Osteoblast (primary cell): Measurements from ENCODE around the gene ST8SIA1. TPM values are rescaled to one million over a fixed set of nuclear protein-coding genes. Genes with fewer than 3 reads are reported as not detected.

ENCODE experiments used
- DNase-seq: peaks from one replicate; pipeline ENCODE4 v3.0.0; 2011; ENCODE audit warnings: low spot score, mixed read lengths; ENCODE audit not compliant: insufficient read length; ENCODE audit errors: missing footprints
- H2AFZ ChIP-seq: 2 replicates; pipeline ENCODE4 v1.6.0; 2011; ENCODE audit warnings: mild to moderate bottlenecking, low read length
- H3K27ac ChIP-seq: 2 replicates; pipeline ENCODE4 v1.5.1; 2011; ENCODE audit warnings: mild to moderate bottlenecking, low read depth, low read length, moderate library complexity
- H3K27me3 ChIP-seq: 2 replicates; pipeline ENCODE4 v1.6.0; 2012; ENCODE audit warnings: mild to moderate bottlenecking, control low read depth, inconsistent platforms, low read length, moderate library complexity; ENCODE audit not compliant: insufficient read depth
- H3K36me3 ChIP-seq: 2 replicates; pipeline ENCODE4 v1.5.1; 2011; ENCODE audit warnings: mild to moderate bottlenecking, low read length, control low read depth, moderate library complexity; ENCODE audit not compliant: insufficient read depth
- H3K4me1 ChIP-seq: 2 replicates; pipeline ENCODE4 v1.5.1; 2011; ENCODE audit warnings: mild to moderate bottlenecking, low read length, control low read depth, moderate library complexity; ENCODE audit not compliant: insufficient read depth
- H3K4me2 ChIP-seq: 2 replicates; pipeline ENCODE4 v1.6.0; 2011; ENCODE audit warnings: mild to moderate bottlenecking, low read length; ENCODE audit not compliant: insufficient read depth
- H3K4me3 ChIP-seq: fragments of 200-600 bp; sonication (generic); 3 replicates; pipeline ENCODE4 v1.5.1; 2012; ENCODE audit warnings: mild to moderate bottlenecking, low read length, inconsistent platforms; ENCODE audit not compliant: insufficient read depth
- H3K79me2 ChIP-seq: 2 replicates; pipeline ENCODE4 v1.6.0; 2012; ENCODE audit warnings: mild to moderate bottlenecking, low read length, control low read depth, inconsistent platforms; ENCODE audit not compliant: insufficient read depth
- H3K9me3 ChIP-seq: 2 replicates; pipeline ENCODE4 v1.5.1; 2011; ENCODE audit warnings: low read depth, low read length, control low read depth
- H4K20me1 ChIP-seq: 2 replicates; pipeline ENCODE4 v1.6.0; 2012; ENCODE audit warnings: mild to moderate bottlenecking, low read length, control low read depth; ENCODE audit not compliant: insufficient read depth
- CTCF ChIP-seq: IDR thresholded peaks from 2 replicates; pipeline ENCODE4 v1.5.1; 2011; ENCODE audit warnings: mild to moderate bottlenecking, low read depth, low read length, moderate library complexity; ENCODE audit errors: extremely low read depth
- total RNA-seq: library from RNA; depleted of rRNA; stranded (reverse); fragments of >200 nt; gene quantifications from 2 replicates; pipeline ENCODE4 v1.2.3, GENCODE V29; 2012

The ST8SIA1 gene
- total RNA-seq, 1 donor, result 6.2 TPM

DNA sequence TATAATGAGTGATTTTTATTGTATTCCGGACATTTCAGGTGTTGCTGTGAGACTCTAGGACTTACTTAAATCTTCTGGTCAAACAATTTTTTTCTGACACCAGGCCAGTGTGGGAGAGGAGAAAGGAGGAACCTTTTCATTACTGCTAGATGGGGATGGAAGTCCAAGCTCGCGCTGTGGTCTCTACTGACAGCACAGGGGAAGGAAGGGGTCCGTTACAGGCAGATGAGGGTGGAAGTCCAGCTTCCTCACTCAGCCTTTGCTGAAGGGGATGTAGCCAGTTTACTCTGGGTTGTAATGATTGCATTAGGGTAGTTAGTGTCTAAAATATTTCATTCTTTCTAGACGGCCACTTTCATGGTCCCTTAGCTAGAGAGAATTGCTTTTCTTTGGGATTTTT lies 26.3 kb upstream of the ST8SIA1 start:
- H3K27ac ChIP-seq, result no peak overlapping the region
- H3K27me3 ChIP-seq, result no peaks in the 10 kb centered on the region
- TF ChIP-seq CTCF, result no peak
- H4K20me1 ChIP-seq, result no peaks in the 10 kb centered on the region
- H3K79me2 ChIP-seq, result no peaks in the 10 kb centered on the region
- H3K4me2 ChIP-seq, result no peak overlapping the region
- H3K9me3 ChIP-seq, result no peaks in the 10 kb centered on the region
- no peaks in the 10 kb centered on the region for H3K36me3 ChIP-seq
- DNase-seq, result no peak
- H2AFZ ChIP-seq, result no peak overlapping the region
- H3K4me3 ChIP-seq, result no peak overlapping the region
- no peaks in the 10 kb centered on the region for H3K4me1 ChIP-seq

DNA sequence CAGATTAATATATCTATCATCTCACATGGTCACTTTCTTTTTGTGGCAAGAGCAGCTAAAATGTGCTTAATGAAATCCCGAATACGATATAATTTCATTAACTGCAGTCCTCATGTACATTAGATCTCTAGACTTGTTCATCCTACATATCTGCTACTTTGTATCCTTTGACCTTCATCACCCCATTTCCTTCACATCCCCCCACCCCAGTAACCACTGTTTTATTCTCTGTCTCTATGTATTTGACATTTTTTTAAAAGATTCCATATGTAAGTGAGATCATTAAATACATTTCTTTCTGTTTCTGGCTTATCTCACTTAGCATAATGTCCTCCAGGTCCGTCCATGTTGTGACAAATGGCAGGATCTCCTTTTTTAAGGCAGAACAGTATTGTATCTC lies 23.0 kb upstream of the ST8SIA1 start:
- no peak for DNase-seq
- H3K36me3 ChIP-seq, result no peaks in the 10 kb centered on the region
- no peak for TF ChIP-seq CTCF
- no peak overlapping the region for H2AFZ ChIP-seq
- no peaks in the 10 kb centered on the region for H3K27me3 ChIP-seq
- no peaks in the 10 kb centered on the region for H3K9me3 ChIP-seq
- H3K4me2 ChIP-seq, result no peak overlapping the region
- H3K4me3 ChIP-seq, result no peak overlapping the region
- no peaks in the 10 kb centered on the region for H4K20me1 ChIP-seq
- H3K79me2 ChIP-seq, result no peaks in the 10 kb centered on the region
- H3K4me1 ChIP-seq, result no peaks in the 10 kb centered on the region
- H3K27ac ChIP-seq, result no peak overlapping the region

DNA sequence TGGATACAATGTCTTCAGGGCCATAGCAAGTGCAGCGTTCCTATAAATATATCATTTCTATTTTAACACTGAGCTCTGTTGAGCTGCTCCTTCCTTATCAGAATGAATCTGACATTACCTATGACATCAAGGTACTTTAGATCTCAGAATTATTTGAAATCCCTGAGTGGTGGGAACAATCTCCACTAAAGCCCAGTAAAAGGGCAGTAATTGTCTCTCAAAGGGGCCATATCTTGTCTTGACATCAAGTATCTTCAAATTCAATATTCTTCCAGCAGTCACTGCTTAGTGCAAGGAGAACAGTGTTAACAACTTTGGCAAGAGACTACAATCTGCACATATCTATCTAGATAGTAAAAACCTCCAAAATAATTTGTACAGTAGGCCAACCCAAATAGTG lies 21.7 kb upstream of the ST8SIA1 start:
- no peak for TF ChIP-seq CTCF
- Histone ChIP-seq H3K27ac (no peak overlapping the region), H3K27me3 (no peaks in the 10 kb centered on the region), H2AFZ (no peak overlapping the region), H3K4me1 (no peaks in the 10 kb centered on the region), H3K4me2 (no peak overlapping the region), H3K36me3 (no peaks in the 10 kb centered on the region), H3K9me3 (no peaks in the 10 kb centered on the region), H4K20me1 (no peaks in the 10 kb centered on the region), H3K4me3 (no peak overlapping the region), H3K79me2 (no peaks in the 10 kb centered on the region)
- DNase-seq, result no peak

DNA sequence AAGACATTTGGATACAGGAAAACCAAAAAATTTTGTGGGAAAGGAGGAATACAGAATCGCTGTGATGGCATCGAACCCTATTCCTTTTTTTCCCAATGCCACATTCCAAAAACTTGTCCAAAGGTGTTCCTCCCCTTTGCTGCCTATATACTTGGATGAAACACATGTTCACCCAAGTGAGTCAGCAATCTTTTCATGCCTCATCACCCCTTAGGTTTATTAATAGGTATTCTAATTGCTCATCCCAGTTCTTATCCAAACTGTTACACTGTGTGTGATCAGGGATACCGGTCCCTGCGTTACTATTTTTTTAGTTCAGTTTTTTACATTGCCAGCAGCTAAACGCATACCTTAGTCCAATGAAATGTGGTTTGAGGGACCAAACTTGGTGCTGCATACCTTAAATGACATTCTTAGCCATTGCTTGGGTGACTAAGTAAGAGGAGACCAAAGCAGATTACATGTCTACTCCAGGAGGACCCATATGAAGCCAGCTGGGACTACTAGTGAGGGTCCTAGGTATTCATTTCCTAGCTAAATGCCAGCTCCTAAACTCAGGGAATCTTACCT lies 20.6 kb upstream of the ST8SIA1 start:
- TF ChIP-seq CTCF, result no peak
- no peaks in the 10 kb centered on the region for H3K9me3 ChIP-seq

More for the DNA sequence above, 20.6 kb upstream of the ST8SIA1 start:
- Histone ChIP-seq H3K27me3 (no peaks in the 10 kb centered on the region), H3K4me2 (no peak overlapping the region), H3K79me2 (no peaks in the 10 kb centered on the region), H3K27ac (no peak overlapping the region), H3K36me3 (no peaks in the 10 kb centered on the region), H3K4me3 (no peak overlapping the region), H4K20me1 (no peaks in the 10 kb centered on the region), H2AFZ (no peak overlapping the region), H3K4me1 (no peaks in the 10 kb centered on the region)
- DNase-seq, result no peak
